GM12865 (cell line): Measurements from ENCODE around the gene CEACAM16.
"Not testable (repeated sequence)": the region's sequence is repeated elsewhere in the genome, so short reads cannot be mapped to it uniquely, and the experiment has no call there.

Experiments used
- DNase-seq: peaks from one replicate; pipeline ENCODE4 v3.0.0; 2010; ENCODE audit warnings: low read depth
- H3K4me3 ChIP-seq: 2 replicates; pipeline ENCODE4 v1.5.1; 2011; ENCODE audit warnings: mild to moderate bottlenecking, low read depth, low read length, control low read depth
- CTCF ChIP-seq: IDR thresholded peaks from 2 replicates; pipeline ENCODE4 v1.5.1; 2011; ENCODE audit warnings: low read length, control low read depth, low read depth, inconsistent platforms; ENCODE audit not compliant: insufficient read depth; ENCODE audit errors: missing control alignments

Gene CEACAM16

GRCh38 chr19:44712864-44713515 is 14.0 kb downstream of the CEACAM16 start:
- H3K4me3 ChIP-seq, result no peak overlapping the region
- TF ChIP-seq CTCF, result no peak
- peak; percentile 43 for DNase-seq

- no peak overlapping the region for H3K4me3 ChIP-seq
- DNase-seq, result no peak
- no peak for TF ChIP-seq CTCF
These were observed 15.7 kb downstream of the CEACAM16 start for GRCh38 chr19:44714597-44715169.

DNA sequence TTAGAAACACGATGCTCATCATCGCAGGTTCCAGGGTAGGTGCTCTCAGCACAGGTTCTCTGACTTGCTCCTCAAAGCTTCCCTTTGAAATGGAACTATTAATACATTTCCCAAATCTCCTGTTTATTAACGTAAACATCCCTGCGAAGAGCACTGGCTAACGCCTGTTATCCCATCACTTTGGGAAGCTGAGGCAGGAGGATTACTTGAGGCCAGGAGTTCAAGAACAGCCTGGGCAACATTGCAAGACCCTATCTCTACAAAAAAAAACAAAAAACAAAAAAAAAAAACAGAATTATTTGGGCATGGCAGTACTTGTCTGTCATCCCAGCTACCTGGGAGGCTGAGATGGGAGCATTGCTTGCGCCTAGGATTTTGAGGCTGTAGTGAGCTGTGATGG is 18.7 kb downstream of the CEACAM16 start:
- no peak overlapping the region for H3K4me3 ChIP-seq
- TF ChIP-seq CTCF, result no peak
- no peak for DNase-seq

- TF ChIP-seq CTCF, result no peak
- no peak overlapping the region for H3K4me3 ChIP-seq
- no peak for DNase-seq
These were observed 19.7 kb downstream of the CEACAM16 start for GRCh38 chr19:44718441-44719261.

DNA sequence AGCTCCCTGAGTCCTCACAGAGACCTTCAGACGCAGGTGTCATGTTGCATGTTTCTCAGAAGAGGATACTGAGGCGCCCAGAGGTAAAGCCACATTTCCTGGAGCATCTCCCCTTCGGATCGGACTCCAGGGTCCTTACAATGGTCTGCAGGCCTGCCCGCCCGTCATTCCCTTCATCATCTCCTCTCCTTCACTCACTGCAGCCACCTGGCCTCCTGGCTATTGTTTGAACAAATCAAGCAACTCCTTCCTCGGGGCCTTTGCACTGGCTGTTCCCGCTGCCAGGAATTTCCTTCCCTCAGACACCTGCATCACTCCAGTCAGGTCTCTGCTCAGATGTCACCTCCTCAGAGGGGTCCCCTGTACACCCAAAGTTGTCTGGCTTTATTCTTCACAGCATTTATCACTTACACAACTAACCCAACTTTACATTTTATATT is 20.3 kb downstream of the CEACAM16 start:
- DNase-seq, result no peak
- no peak for TF ChIP-seq CTCF
- no peak overlapping the region for H3K4me3 ChIP-seq

GRCh38 chr19:44720396-44720795 is 21.4 kb downstream of the CEACAM16 start:
- DNase-seq, result not testable (repeated sequence)

GRCh38 chr19:44720945-44721344 is 22.0 kb downstream of the CEACAM16 start:
- no peak overlapping the region for H3K4me3 ChIP-seq
- DNase-seq, result peak; percentile 55
- TF ChIP-seq CTCF, result no peak

More at GRCh38 chr19:44720396-44720795, 21.4 kb downstream of the CEACAM16 start:
- H3K4me3 ChIP-seq, result not testable (repeated sequence)

GRCh38 chr19:44721369-44721768 is 22.4 kb downstream of the CEACAM16 start:
- H3K4me3 ChIP-seq, DNase-seq: not testable (repeated sequence)
